SK-N-SH (cell line): ENCODE data around the gene PTPRD. TPM values are rescaled to one million over a fixed set of nuclear protein-coding genes. Genes with fewer than 3 reads are reported as not detected.

Source experiments
- CTCF ChIA-PET: fragments of 300-600, 350-600 bp; formaldehyde crosslinking; extraction: SDS; loops from one replicate; lab custom pipeline; 2021; lab: Yijun Ruan, JAX
- POLR2A ChIA-PET: fragments of 350-600 bp; sonication (Branson Sonifier 250); formaldehyde crosslinking; extraction: SDS; loops from one replicate; lab custom pipeline; 2020; ENCODE audit warnings: antibody characterized with exemption, inconsistent platforms; lab: Yijun Ruan, JAX
- DNase-seq: peaks from one replicate; pipeline ENCODE4 v3.0.0; 2012
- H2AFZ ChIP-seq: fragments of 200-600 bp; sonication (generic); 2 replicates; pipeline ENCODE4 v1.8.1; 2016; ENCODE audit warnings: antibody characterized with exemption, mild to moderate bottlenecking, low read depth
- H3F3A ChIP-seq: fragments of 200-600 bp; sonication (generic); replicated peaks from 2 replicates; pipeline ENCODE3; 2016; ENCODE audit warnings: antibody characterized with exemption, mild to moderate bottlenecking; ENCODE audit not compliant: insufficient read depth
- H3K27ac ChIP-seq, 2 experiments: fragments of 200-500 bp in 1 of 2; fragments of 200-600 bp in 1 of 2; sonication (Bioruptor generic) in 1 of 2; sonication (generic), shearing (Covaris generic) in 1 of 2; 2 replicates each; pipeline versions ENCODE4 v1.5.1 to v1.6.1; 2014 to 2016; ENCODE audit warnings: low read depth in 2 of 2, inconsistent platforms in 1 of 2, low read length in 1 of 2, mild to moderate bottlenecking in 1 of 2, mixed read lengths in 1 of 2
- H3K27me3 ChIP-seq: fragments of 200-600 bp; sonication (generic), shearing (Covaris generic); 2 replicates; pipeline ENCODE4 v1.6.1; 2016; ENCODE audit warnings: mixed run types; ENCODE audit not compliant: insufficient read depth
- H3K36me3 ChIP-seq, 2 experiments: fragments of 200-500 bp in 1 of 2; fragments of 200-600 bp in 1 of 2; sonication (Bioruptor generic) in 1 of 2; sonication (generic) in 1 of 2; replicated peaks in 1 of 2; 2 replicates each; pipeline versions ENCODE3 to v1.5.1; 2014 to 2016; ENCODE audit warnings: low read length in 1 of 2, mild to moderate bottlenecking in 1 of 2; ENCODE audit not compliant: insufficient read depth in 2 of 2, control insufficient read depth in 1 of 2
- H3K4me1 ChIP-seq, 2 experiments: fragments of 200-500 bp in 1 of 2; fragments of 200-600 bp in 1 of 2; sonication (Bioruptor generic) in 1 of 2; sonication (generic), shearing (Covaris generic) in 1 of 2; 2 replicates each; pipeline versions ENCODE4 v1.5.1 to v1.6.1; 2014 to 2016; ENCODE audit warnings: low read depth in 1 of 2, low read length in 1 of 2, mixed run types in 1 of 2; ENCODE audit not compliant: insufficient read depth in 2 of 2, control insufficient read depth in 1 of 2
- H3K4me2 ChIP-seq: fragments of 200-600 bp; sonication (generic), shearing (Covaris generic); 2 replicates; pipeline ENCODE4 v1.6.1; 2017; ENCODE audit warnings: mixed run types
- H3K4me3 ChIP-seq, 2 experiments: fragments of 200-500 bp in 1 of 2; fragments of 200-600 bp in 1 of 2; sonication (Bioruptor generic) in 1 of 2; sonication (generic), shearing (Covaris generic) in 1 of 2; 2 replicates each; pipeline versions ENCODE4 v1.5.1 to v1.8.1; 2014 to 2016; ENCODE audit warnings: low read depth in 2 of 2, inconsistent platforms in 1 of 2, low read length in 1 of 2, mild to moderate bottlenecking in 1 of 2, mixed read lengths in 1 of 2, moderate library complexity in 1 of 2
- H3K79me2 ChIP-seq: fragments of 200-600 bp; sonication (generic); 2 replicates; pipeline ENCODE4 v1.8.1; 2017; ENCODE audit warnings: mild to moderate bottlenecking; ENCODE audit not compliant: insufficient read depth
- H3K9ac ChIP-seq: fragments of 200-600 bp; sonication (generic); 2 replicates; pipeline ENCODE4 v1.6.1; 2017; ENCODE audit warnings: mixed run types
- H3K9me2 ChIP-seq: fragments of 200-600 bp; sonication (generic); 2 replicates; pipeline ENCODE4 v1.6.1; 2017; ENCODE audit warnings: mixed run types
- H3K9me3 ChIP-seq: fragments of 200-600 bp; sonication (generic); 2 replicates; pipeline ENCODE4 v1.6.1; 2017; ENCODE audit warnings: mixed run types, mild to moderate bottlenecking, moderate library complexity
- H4K20me1 ChIP-seq: fragments of 200-600 bp; sonication (generic); 2 replicates; pipeline ENCODE4 v1.6.1; 2017; ENCODE audit warnings: mild to moderate bottlenecking, mixed run types; ENCODE audit not compliant: insufficient read depth
- CHD2 ChIP-seq: fragments of 150-350 bp; IDR thresholded peaks from 2 replicates; pipeline ENCODE4 v1.6.1; 2018; ENCODE audit warnings: low read length; ENCODE audit not compliant: partially characterized antibody
- EP300 ChIP-seq, 2 experiments: IDR thresholded peaks; 2 replicates each; pipeline versions ENCODE4 v1.4.0 to v1.6.1; 2012; ENCODE audit warnings: borderline replicate concordance in 1 of 2, low read depth in 1 of 2, low read length in 1 of 2
- EZH2phosphoT487 ChIP-seq: fragments of 200-600 bp; sonication (generic); IDR thresholded peaks from 2 replicates; pipeline ENCODE4 v1.6.1; 2017; ENCODE audit warnings: low read depth, mixed run types, mild to moderate bottlenecking, antibody characterized with exemption, moderate library complexity, borderline replicate concordance
- FOSL2 ChIP-seq: IDR thresholded peaks from 2 replicates; pipeline ENCODE4 v1.4.0; 2012; ENCODE audit warnings: low read depth, mild to moderate bottlenecking, moderate library complexity, borderline replicate concordance
- GABPA ChIP-seq: IDR thresholded peaks from 2 replicates; pipeline ENCODE4 v1.4.0; 2012; ENCODE audit warnings: low read depth, mild to moderate bottlenecking
- GATA2 ChIP-seq: sonication (generic); formaldehyde crosslinking; IDR thresholded peaks from 2 replicates; pipeline ENCODE4 v1.5.0; 2020; ENCODE audit warnings: mild to moderate bottlenecking, missing genetic modification reagents
- JUND ChIP-seq: IDR thresholded peaks from 2 replicates; pipeline ENCODE4 v1.4.0; 2012
- MXI1 ChIP-seq: IDR thresholded peaks from 2 replicates; pipeline ENCODE4 v1.6.1; 2012; ENCODE audit warnings: mild to moderate bottlenecking, low read depth, low read length, improper control_type of control experiment
- NFIC ChIP-seq: IDR thresholded peaks from 2 replicates; pipeline ENCODE4 v1.4.0; 2012; ENCODE audit warnings: borderline replicate concordance
- POLR2AphosphoS5 ChIP-seq: IDR thresholded peaks from 2 replicates; pipeline ENCODE4 v1.6.1; 2012; ENCODE audit warnings: low read depth, low read length
- RXRA ChIP-seq: IDR thresholded peaks from 2 replicates; pipeline ENCODE4 v1.4.0; 2012; ENCODE audit warnings: low read depth, mild to moderate bottlenecking, borderline replicate concordance
- TAF1 ChIP-seq: IDR thresholded peaks from 2 replicates; pipeline ENCODE4 v1.6.1; 2012; ENCODE audit warnings: low read depth, mild to moderate bottlenecking, low read length, moderate library complexity, borderline replicate concordance
- TCF12 ChIP-seq: IDR thresholded peaks from 2 replicates; pipeline ENCODE4 v1.4.0; 2012
- TEAD4 ChIP-seq: IDR thresholded peaks from 2 replicates; pipeline ENCODE4 v1.4.0; 2012; ENCODE audit warnings: mild to moderate bottlenecking, borderline replicate concordance; ENCODE audit not compliant: insufficient read depth
- WGBS: methylation state at CpG from one replicate; pipeline ENCODE4 v1.1.6; 2017; ENCODE audit warnings: low lambda C conversion rate; 5-methylcytosine and 5-hydroxymethylcytosine counted together
- polyA plus RNA-seq, 3 experiments: library from polyadenylated mRNA; depleted of rRNA; stranded (reverse); fragments of >200 nt; gene quantifications; 2 replicates each; pipeline ENCODE4 v1.2.3, GENCODE V29; 2012
- TF ChIP-seq, protein P1 (sequence below): fragments of 150-350 bp; IDR thresholded peaks from 2 replicates; pipeline ENCODE4 v1.6.1; 2017; ENCODE audit warnings: antibody characterized with exemption, low read length, low read depth, borderline replicate concordance
- TF ChIP-seq, protein P2 (sequence below): fragments of 200-600 bp; sonication (generic); IDR thresholded peaks from 2 replicates; pipeline ENCODE4 v1.6.1; 2017; ENCODE audit warnings: antibody characterized with exemption, mild to moderate bottlenecking, moderate library complexity

PTPRD gene
- polyA plus RNA-seq, 1 of the 3 experiments (the other 2 are of a cell fraction) = 0.15 TPM

GRCh38 chr9:10228082-10228481 is 384.7 kb downstream of the PTPRD start:
- Histone ChIP-seq H2AFZ (no peak overlapping the region), H3K27me3 (no peaks in the 10 kb centered on the region), H4K20me1 (no peaks in the 10 kb centered on the region), H3K9me3 (no peaks in the 10 kb centered on the region), H3K4me2 (no peak overlapping the region), H3K4me3 (no peak overlapping the region), H3K4me1 (no peaks in the 10 kb centered on the region), H3K79me2 (no peaks in the 10 kb centered on the region), H3K27ac (no peak overlapping the region), H3F3A (no peaks in the 10 kb centered on the region), H3K9ac (no peak overlapping the region), H3K9me2 (no peaks in the 10 kb centered on the region), H3K36me3 (no peaks in the 10 kb centered on the region)
- DNase-seq = no peak
- TF ChIP-seq, protein P1, sequence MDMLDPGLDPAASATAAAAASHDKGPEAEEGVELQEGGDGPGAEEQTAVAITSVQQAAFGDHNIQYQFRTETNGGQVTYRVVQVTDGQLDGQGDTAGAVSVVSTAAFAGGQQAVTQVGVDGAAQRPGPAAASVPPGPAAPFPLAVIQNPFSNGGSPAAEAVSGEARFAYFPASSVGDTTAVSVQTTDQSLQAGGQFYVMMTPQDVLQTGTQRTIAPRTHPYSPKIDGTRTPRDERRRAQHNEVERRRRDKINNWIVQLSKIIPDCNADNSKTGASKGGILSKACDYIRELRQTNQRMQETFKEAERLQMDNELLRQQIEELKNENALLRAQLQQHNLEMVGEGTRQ = no peak
- no peak for TF ChIP-seq GATA2 (CRISPR knock-in tag)
- TF ChIP-seq NFIC = no peak
- no peak for TF ChIP-seq EP300 (IDR thresholded peaks at IDR 0.05; ENCODE audit: borderline replicate concordance in 1 of 2, low read depth in 1 of 2, low read length in 1 of 2)
- no peak for TF ChIP-seq RXRA
- TF ChIP-seq CHD2 = no peak
- TF ChIP-seq GABPA = no peak
- no peak for TF ChIP-seq FOSL2
- POLR2A ChIA-PET = no interaction called here
- 0% methylated on average over 1 of the region's 1 CpG for WGBS
- CTCF ChIA-PET = interaction anchor here (1.0 kb wide), 1 partner anchor 125 kb away, joined by 3 read pairs; no protein-coding TSS in a partner anchor

DNA sequence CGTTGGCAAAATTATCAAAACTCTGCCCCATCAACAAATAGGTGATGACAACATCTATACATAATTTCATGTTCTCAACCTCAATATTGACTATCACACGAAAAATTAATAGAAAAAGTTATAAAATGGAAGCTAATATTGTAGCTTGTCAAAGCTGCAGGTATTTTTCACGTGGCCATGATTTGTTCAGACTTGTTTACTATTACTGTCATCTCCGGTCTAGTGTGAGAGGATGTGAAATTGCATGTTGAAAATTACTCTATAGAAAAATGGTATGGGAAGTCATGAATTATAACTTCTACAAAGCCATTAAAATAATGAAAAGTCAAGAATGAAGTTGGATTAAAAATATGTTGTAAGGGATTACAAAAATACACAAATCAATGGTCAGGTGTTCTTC is 385.8 kb downstream of the PTPRD start:
- no peaks in the 10 kb centered on the region for H3K4me1 ChIP-seq
- POLR2A ChIA-PET = no interaction called here
- H2AFZ ChIP-seq = no peak overlapping the region
- CTCF ChIA-PET = no interaction called here
- no peak overlapping the region for H3K9ac ChIP-seq
- no peaks in the 10 kb centered on the region for H3K36me3 ChIP-seq
- H3F3A ChIP-seq = no peaks in the 10 kb centered on the region
- no peaks in the 10 kb centered on the region for H3K79me2 ChIP-seq
- TF ChIP-seq NFIC (no peak), EZH2phosphoT487 (no peak), MXI1 (no peak), TEAD4 (no peak), JUND (no peak), POLR2AphosphoS5 (no peak), TCF12 (no peak), EP300 (IDR thresholded peaks at IDR 0.05; ENCODE audit: borderline replicate concordance in 1 of 2, low read depth in 1 of 2, low read length in 1 of 2) (no peak), TAF1 (no peak)
- TF ChIP-seq, protein P2, sequence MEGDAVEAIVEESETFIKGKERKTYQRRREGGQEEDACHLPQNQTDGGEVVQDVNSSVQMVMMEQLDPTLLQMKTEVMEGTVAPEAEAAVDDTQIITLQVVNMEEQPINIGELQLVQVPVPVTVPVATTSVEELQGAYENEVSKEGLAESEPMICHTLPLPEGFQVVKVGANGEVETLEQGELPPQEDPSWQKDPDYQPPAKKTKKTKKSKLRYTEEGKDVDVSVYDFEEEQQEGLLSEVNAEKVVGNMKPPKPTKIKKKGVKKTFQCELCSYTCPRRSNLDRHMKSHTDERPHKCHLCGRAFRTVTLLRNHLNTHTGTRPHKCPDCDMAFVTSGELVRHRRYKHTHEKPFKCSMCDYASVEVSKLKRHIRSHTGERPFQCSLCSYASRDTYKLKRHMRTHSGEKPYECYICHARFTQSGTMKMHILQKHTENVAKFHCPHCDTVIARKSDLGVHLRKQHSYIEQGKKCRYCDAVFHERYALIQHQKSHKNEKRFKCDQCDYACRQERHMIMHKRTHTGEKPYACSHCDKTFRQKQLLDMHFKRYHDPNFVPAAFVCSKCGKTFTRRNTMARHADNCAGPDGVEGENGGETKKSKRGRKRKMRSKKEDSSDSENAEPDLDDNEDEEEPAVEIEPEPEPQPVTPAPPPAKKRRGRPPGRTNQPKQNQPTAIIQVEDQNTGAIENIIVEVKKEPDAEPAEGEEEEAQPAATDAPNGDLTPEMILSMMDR = no peak
- TF ChIP-seq, protein P1 = no peak
- no peak overlapping the region for H3K27ac ChIP-seq
- no peaks in the 10 kb centered on the region for H4K20me1 ChIP-seq
- H3K4me2 ChIP-seq = no peak overlapping the region
- H3K27me3 ChIP-seq = no peaks in the 10 kb centered on the region
- H3K9me2 ChIP-seq = no peaks in the 10 kb centered on the region
- H3K4me3 ChIP-seq = no peak overlapping the region
- 40% methylated on average over 4 of the region's 4 CpGs for WGBS
- H3K9me3 ChIP-seq = no peaks in the 10 kb centered on the region
- no peak for DNase-seq
